HG03432 (cell line): Measurements from ENCODE around the gene SLC7A6.

Experiments used
- ATAC-seq: cut with Tn5 transposase; IDR thresholded peaks from one replicate; pipeline ENCODE4 v1.9.1; 2021; ENCODE audit warnings: mild to moderate bottlenecking, moderate library complexity; ENCODE audit not compliant: unreplicated experiment

The SLC7A6 gene

DNA sequence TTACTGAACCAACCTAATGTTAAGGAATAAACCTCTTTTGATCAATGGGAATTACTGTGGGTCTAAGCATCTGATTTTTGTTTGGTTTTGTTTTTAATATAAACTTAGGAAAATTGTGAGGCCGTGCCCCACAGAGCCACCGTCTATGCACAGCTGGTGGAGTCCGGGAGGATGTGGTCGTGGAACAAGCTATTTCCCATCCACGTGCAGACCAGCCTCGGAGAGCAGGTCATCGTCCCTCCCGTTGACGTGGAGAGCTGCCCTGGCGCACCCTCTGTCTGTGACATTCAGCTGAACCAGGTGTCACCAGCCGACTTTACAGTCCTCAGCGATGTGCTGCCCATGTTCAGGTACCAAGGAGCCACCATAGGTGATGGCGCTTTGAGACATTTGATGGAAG, 74.9 kb downstream of the SLC7A6 start:
- ATAC-seq = no peak

DNA sequence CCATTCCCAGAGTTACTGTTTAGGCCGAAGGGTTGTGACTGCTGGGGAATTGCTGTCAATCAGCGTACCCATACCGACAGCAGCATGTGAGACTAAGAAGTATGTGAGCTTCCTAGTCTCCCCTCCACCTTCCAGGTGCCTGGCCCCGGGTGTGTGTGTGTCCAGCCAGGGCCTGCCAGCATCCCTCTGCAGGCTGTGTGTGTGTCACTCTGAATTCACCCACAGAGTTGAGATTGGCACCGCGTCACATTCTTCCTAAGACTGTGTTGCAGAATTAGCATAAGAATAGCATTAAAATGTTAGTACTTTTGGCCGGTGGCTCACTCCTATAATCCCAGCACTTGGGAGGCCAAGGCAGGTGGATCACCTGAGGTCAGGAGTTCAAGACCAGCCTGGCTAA, 78.3 kb downstream of the SLC7A6 start:
- no peak for ATAC-seq

DNA sequence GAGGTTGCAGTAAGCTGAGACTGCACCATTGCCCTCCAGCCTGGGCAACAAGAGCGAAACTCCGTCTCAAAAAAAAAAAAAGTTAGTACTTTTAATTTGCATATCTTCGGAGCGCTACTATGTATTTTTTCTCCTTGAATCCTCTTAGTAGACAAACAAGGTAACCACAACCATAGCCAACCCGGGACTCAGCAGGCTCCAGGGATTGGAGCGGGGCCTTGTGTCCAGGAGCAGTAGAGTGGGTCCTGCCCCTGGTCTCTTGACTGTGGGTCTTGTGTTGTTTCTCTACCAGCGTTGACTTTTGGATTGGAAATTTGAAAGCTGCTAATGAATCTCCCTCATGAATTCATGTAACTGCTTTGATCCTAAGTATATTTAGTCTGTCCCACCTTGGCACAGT, 78.8 kb downstream of the SLC7A6 start:
- ATAC-seq = no peak

DNA sequence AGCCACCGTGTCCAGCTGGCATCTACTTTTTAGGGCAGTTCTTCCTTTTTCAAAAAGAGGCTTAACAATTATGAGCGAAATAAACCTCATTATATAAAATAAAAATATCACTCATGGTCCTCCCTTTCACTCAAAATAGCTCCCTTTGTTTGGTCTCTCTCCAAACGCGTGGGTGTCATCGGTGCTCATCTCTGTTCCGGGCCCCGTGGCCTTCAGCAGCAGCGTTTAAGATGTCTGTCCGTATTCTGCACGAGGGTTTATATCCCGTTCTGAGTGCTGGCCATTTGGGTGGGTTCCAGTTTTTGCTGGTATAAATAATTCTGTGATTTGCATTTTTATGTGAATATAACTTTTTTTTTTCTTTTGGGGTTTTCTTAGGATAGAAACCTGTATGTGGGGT, 79.9 kb downstream of the SLC7A6 start:
- no peak for ATAC-seq

DNA sequence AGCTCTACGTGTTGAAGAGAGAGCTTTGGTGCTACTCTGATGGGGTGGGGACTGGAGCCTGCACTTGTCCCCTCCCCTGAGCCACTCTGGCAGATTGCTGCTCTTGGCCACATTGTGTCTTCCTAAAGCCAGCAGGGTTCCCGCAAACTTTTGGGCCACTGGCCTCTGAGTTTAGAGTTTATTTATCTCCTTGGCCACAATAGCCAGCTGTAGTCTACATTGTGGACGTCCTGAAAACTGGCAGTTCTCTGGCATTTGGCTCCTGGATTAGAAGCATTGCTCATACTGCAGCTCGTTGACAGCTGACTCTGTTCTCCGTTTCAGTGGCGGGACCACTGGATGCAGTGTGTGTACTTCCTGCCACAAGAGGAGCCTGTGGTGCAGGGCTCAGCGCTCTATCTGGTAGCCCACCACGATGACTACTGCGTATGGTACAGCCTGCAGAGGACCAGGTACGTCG, 81.1 kb downstream of the SLC7A6 start:
- no peak for ATAC-seq

DNA sequence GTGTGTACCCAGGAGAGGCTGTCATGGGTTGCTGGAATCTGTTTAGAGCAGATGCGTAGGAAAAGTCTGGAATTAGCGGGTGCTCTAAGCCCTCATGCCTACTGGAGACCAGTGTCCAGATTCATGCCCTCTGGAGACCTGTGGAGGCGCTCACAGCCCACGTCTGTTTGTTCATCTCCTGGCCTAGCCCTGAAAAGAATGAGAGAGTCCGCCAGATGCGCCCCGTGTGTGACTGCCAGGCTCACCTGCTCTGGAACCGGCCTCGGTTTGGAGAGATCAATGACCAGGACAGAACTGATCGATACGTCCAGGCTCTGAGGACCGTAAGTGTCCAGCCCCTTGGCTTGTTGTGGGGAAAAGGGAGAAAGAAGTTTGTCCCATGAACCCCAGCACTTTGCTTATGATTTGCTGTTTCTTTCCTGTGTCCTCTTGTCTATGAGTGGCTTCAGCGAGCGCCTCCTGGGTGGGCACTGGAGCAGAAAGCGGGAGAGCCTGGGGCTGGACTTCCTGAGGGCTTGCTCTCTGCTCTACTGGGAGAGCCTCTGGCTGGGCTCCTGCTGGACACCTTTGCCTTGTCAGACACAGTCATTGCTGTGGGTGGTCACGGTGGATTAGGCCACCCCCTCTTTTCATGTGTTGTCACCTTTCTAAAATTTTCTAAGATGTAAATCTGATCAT, 81.8 kb downstream of the SLC7A6 start:
- no peak for ATAC-seq

DNA sequence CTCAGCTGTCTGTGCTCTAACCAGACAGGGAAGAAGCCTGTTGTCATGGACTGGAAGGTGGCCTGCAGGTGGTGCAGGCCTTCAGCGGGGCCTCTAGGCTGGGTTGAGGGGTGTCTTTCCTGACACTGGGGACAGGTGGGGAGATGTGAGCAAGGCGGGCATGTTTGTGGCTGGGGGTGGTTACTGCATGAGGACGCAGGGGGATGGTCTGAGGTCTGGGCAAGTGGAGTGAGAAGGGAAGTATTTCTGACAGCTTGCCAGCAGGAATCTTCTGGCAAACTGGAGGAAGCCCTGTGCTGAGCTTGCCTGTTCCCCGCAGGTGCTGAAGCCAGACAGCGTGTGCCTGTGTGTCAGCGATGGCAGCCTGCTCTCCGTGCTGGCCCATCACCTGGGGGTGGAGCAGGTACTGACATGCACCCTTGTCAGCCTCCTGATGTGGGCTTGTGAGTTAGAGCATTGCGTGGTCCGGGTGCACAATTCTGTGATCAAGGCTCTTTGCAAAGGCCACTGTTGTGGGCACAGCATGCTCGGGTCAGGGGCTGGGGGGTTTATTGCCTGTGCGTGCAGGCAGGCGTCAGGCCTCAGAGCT, 82.7 kb downstream of the SLC7A6 start:
- ATAC-seq = no peak

DNA sequence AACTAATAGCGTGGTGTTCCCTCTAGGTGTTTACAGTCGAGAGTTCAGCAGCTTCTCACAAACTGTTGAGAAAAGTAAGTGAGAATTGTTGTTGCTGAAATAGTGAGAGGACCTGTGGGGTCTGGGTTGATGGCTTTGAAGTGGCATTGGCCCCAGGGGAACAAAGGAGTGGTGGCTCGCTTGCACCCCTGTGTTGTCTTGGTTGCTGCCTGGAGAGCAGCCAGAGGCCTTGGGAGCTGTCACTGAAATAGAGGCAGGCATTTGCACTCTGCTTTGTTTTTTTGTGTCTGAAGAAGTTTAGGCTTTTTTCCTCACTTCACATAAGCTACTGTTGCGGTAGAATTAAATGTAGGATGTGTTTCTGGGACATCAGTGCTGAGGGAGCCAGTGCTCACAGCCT, 83.3 kb downstream of the SLC7A6 start:
- no peak for ATAC-seq

DNA sequence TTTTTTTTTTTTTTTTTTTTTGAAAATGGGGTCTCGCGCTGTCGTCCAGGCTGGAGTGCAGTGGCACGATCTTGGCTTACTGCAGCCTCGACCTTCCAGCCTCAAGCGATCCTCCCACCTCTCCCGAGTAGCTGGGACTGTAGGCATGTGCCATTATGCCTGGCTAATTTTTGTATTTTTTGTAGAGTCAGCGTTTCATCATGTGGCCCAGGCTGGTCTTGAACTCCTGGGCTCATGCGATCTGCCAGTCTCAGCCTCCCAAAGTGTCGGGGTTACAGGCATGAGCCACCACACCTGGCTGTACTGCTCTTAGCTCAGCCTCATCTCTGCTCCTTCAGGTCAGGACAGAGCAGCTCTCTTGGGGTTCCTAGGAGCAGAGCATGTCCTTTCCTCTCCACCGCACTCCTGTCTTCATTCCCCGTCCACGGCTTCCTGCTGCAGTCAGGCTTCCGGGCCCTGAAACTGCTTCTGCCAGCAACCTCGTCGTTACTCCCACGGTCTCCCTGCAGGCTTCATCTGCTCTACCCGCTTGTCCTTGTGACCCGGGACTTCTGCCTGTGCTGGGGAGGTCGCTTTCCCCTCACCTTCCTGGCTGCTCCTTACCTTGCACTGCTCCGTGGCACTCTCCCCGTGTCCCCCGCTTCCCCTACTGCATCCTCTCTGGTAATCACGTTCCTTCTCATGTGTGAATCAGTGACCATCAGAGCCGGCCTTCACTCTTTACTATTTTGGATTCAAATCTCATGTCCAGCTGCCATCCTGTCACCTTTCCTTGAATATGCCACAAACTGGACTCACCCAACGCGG, 84.5 kb downstream of the SLC7A6 start:
- ATAC-seq = no peak

DNA sequence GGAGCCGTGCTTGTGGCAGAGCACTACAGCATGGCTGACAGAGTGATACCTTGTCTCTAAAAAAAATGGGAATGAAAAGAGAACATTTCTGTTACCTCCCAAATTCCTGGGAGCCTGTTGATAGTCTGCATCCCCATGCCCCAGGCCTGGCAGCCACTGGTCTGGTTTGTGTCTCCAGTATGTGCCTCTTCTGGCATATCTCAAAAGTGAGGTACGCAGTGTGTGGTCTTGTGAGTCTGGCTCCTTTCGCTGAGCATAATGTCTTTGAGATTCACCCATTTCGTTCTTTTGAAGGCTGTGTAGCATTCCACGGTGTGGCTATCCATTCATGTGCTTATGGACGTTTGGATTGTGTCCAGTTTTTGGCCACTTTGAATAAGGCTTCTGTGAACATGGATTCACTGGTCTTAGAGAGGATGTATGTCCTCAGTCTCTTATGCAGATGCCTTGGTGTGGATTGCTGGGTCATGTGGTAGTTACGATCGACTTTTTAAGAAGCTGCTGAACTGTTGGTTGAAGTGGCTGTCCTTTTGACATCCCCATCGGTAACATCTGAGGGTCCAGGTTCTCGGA, 85.6 kb downstream of the SLC7A6 start:
- ATAC-seq = no peak

DNA sequence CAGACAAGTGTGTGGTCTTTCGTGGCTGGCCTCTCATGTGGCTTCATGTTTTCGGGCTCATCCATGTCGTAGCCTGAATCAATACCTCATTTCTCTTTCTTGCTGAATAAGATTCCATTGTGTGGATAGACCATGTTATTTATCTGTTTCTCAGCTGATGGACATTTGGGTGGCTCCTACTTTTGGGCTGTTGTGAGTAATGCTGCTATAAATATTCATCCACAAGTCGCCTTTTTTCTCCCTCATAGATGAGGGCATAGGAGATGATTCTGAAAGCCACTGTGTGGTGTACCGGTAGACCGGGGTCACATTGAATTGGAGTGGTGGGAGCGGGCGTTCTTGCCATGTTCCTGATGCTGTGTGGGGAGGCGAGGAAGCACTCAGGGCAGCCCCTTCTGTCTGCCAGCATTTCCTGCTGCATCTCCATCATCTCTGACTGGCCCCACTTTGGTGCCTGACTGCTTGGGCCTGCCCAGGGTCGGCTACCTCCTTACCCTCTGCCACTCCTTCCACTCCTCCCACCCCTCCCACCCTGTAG, 86.6 kb downstream of the SLC7A6 start:
- no peak for ATAC-seq
